WERI-Rb-1 (cell line): ENCODE measurements around the gene SGSM2.

Experiments used
- DNase-seq: peaks from one replicate; pipeline ENCODE4 v3.0.0-alpha.2; 2020
- H3K27ac ChIP-seq: fragments of 250-450 bp; sonication (Bioruptor Pico); 2 replicates; pipeline ENCODE4 v1.5.1; 2020; ENCODE audit warnings: mild to moderate bottlenecking, moderate library complexity
- H3K27me3 ChIP-seq: fragments of 250-450 bp; sonication (Bioruptor Pico); 2 replicates; pipeline ENCODE4 v1.5.1; 2021; ENCODE audit warnings: mild to moderate bottlenecking, low read depth, moderate library complexity; ENCODE audit not compliant: insufficient read depth, severe bottlenecking
- H3K36me3 ChIP-seq: fragments of 250-450 bp; sonication (Bioruptor Pico); 2 replicates; pipeline ENCODE4 v1.5.1; 2020; ENCODE audit warnings: mild to moderate bottlenecking, moderate library complexity
- H3K4me3 ChIP-seq: 2 replicates; pipeline ENCODE4 v1.5.1; 2011; ENCODE audit warnings: low read depth, mild to moderate bottlenecking, control low read depth, low read length
- H3K9me3 ChIP-seq: fragments of 250-450 bp; sonication (Bioruptor Pico); 2 replicates; pipeline ENCODE4 v1.5.1; 2021; ENCODE audit warnings: mild to moderate bottlenecking, moderate library complexity; ENCODE audit not compliant: severe bottlenecking
- CTCF ChIP-seq: IDR thresholded peaks from 2 replicates; pipeline ENCODE4 v1.5.1; 2011; ENCODE audit warnings: low read depth, mild to moderate bottlenecking, control low read depth, inconsistent platforms, low read length

SGSM2 gene

DNA sequence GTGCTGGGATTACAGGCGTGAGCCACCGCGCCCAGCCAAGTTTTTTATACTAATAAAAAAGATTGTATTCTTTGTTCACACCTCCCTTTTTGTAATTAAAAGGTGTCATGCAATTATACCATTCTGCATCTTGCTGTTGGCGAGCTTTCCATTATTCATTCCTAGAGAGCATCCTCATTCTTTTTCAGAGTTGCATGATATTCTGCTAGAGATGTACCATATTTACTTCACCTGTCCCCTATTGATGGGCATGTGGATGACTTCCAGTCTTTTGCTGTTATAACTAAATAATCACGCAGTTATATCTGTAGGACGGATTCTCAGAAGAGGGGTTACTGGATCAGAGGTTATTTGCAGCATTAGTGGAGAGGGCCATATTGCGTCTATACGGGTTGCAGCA is 17.0 kb downstream of the SGSM2 start:
- H3K27ac ChIP-seq: no peak overlapping the region
- H3K36me3 ChIP-seq: no peaks in the 10 kb centered on the region
- TF ChIP-seq CTCF: no peak
- H3K4me3 ChIP-seq: no peak overlapping the region
- no peak for DNase-seq
- H3K27me3 ChIP-seq: no peaks in the 10 kb centered on the region
- H3K9me3 ChIP-seq: no peaks in the 10 kb centered on the region

DNA sequence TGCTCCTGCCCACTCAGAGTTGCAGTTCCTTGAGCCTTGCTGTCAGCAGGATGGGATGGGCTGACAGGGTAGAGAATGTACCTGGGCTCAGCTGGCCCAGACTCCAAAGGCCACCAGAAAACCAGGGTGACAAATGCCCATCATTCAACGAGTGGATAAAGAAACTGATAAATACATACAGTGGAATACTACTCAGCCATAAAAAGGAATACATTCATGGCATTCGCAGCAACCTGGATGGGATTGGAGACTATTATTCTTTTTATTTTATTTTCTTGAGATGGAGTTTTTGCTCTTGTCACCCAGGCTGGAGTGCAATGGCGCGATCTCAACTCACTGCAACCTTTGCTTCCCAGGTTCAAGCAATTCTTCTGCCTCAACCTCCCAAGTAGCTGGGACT is 19.9 kb downstream of the SGSM2 start:
- DNase-seq: no peak
- no peak overlapping the region for H3K27ac ChIP-seq
- H3K4me3 ChIP-seq: no peak overlapping the region
- no peaks in the 10 kb centered on the region for H3K27me3 ChIP-seq
- peaks cover 3% of the 10 kb centered on the region for H3K36me3 ChIP-seq
- H3K9me3 ChIP-seq: no peaks in the 10 kb centered on the region
- no peak for TF ChIP-seq CTCF

DNA sequence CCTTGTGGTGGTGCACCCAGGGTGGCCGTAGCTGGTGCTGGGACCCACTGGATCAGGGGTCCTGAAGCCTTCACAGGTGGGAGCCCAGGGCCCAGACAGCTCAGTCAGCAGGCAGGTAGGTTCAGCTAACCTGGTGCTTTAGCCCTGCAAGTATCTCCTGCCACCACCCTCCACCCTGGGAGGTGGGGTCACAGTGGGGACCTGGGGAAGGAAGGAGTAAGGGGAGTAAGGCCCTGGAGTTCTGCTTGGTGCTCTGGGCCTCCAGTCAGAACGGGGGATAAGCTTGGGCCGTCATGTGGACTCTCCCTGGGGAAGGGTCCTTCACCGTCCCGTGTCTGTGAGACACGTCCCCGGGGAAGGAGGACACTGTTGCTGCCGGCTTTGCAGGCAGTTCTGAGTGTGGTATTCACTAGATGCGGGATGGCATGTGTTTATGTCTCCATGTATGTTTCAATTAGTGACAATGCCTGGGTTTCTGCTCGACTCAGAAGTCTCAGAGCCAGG is 20.7 kb downstream of the SGSM2 start:
- Histone ChIP-seq H3K27ac (no peak overlapping the region), H3K9me3 (no peaks in the 10 kb centered on the region), H3K36me3 (peaks cover 8% of the 10 kb centered on the region), H3K27me3 (no peaks in the 10 kb centered on the region), H3K4me3 (no peak overlapping the region)
- no peak for TF ChIP-seq CTCF
- no peak for DNase-seq

- no peaks in the 10 kb centered on the region for H3K27me3 ChIP-seq
- no peaks in the 10 kb centered on the region for H3K9me3 ChIP-seq
- H3K27ac ChIP-seq: no peak overlapping the region
- peaks cover 36% of the 10 kb centered on the region for H3K36me3 ChIP-seq
- no peak overlapping the region for H3K4me3 ChIP-seq
- no peak for TF ChIP-seq CTCF
- DNase-seq: no peak
These were observed 23.9 kb downstream of the SGSM2 start for GRCh38 chr17:2361010-2361760.

- no peak for DNase-seq
- no peaks in the 10 kb centered on the region for H3K9me3 ChIP-seq
- no peak overlapping the region for H3K4me3 ChIP-seq
- H3K27ac ChIP-seq: no peak overlapping the region
- TF ChIP-seq CTCF: no peak
- H3K36me3 ChIP-seq: peaks cover 39% of the 10 kb centered on the region
- H3K27me3 ChIP-seq: no peaks in the 10 kb centered on the region
These were observed 24.7 kb downstream of the SGSM2 start for GRCh38 chr17:2362016-2362415.

GRCh38 chr17:2362416-2362815 is 25.1 kb downstream of the SGSM2 start:
- Histone ChIP-seq H3K27ac (no peak overlapping the region), H3K4me3 (no peak overlapping the region), H3K27me3 (no peaks in the 10 kb centered on the region), H3K36me3 (peaks cover 40% of the 10 kb centered on the region), H3K9me3 (no peaks in the 10 kb centered on the region)
- no peak for TF ChIP-seq CTCF
- no peak for DNase-seq
